OCI-LY3 (cell line): ENCODE results near the gene TBX1.

ENCODE experiments used
- H2AFZ ChIP-seq: fragments of 200-600, 300-600 bp; shearing (Covaris generic); 2 replicates; pipeline ENCODE4 v1.6.0; 2014; ENCODE audit warnings: antibody characterized with exemption, low read depth, low read length
- H3K27ac ChIP-seq: fragments of 200-600, 300-600 bp; sonication (generic); 2 replicates; pipeline ENCODE4 v1.5.1; 2014; ENCODE audit warnings: mild to moderate bottlenecking, low read length, moderate library complexity, mixed read lengths
- H3K27me3 ChIP-seq: fragments of 200-600, 300-600 bp; sonication (generic); 2 replicates; pipeline ENCODE4 v1.6.1; 2014; ENCODE audit warnings: low read depth, low read length, mixed read lengths
- H3K36me3 ChIP-seq: fragments of 200-600, 300-600 bp; sonication (generic); replicated peaks from 2 replicates; pipeline ENCODE3; 2014; ENCODE audit warnings: low read depth, low read length, mixed read lengths
- H3K4me1 ChIP-seq: fragments of 300-600, 200-600 bp; sonication (generic); 2 replicates; pipeline ENCODE4 v1.6.1; 2014; ENCODE audit warnings: low read length, mixed read lengths
- H3K4me2 ChIP-seq: fragments of 200-600, 300-600 bp; sonication (generic); 2 replicates; pipeline ENCODE4 v1.6.1; 2014; ENCODE audit warnings: low read length, mixed read lengths
- H3K4me3 ChIP-seq: fragments of 300-600, 200-600 bp; sonication (generic); 2 replicates; pipeline ENCODE4 v1.5.1; 2014; ENCODE audit warnings: antibody characterized with exemption, mild to moderate bottlenecking, low read length, moderate library complexity
- H3K79me2 ChIP-seq: fragments of 300-600, 200-600 bp; shearing (Covaris generic); 2 replicates; pipeline ENCODE4 v1.6.1; 2014; ENCODE audit warnings: mild to moderate bottlenecking, low read length, mixed read lengths
- H3K9ac ChIP-seq: fragments of 300-600, 200-600 bp; shearing (Covaris generic); 2 replicates; pipeline ENCODE4 v1.6.0; 2014; ENCODE audit warnings: mild to moderate bottlenecking, low read length, moderate library complexity
- H3K9me3 ChIP-seq: fragments of 200-600, 300-600 bp; shearing (Covaris generic); 2 replicates; pipeline ENCODE4 v1.6.1; 2014; ENCODE audit warnings: low read length, mixed read lengths; ENCODE audit not compliant: insufficient read depth
- H4K20me1 ChIP-seq: fragments of 200-600, 300-600 bp; sonication (generic); 2 replicates; pipeline ENCODE4 v1.6.1; 2016; ENCODE audit warnings: low read length, mixed read lengths; ENCODE audit not compliant: insufficient read depth
- EZH2phosphoT487 ChIP-seq: fragments of 200-600 bp; shearing (Covaris generic); IDR thresholded peaks from 2 replicates; pipeline ENCODE4 v1.6.1; 2018; ENCODE audit warnings: antibody characterized with exemption, mixed run types, low read depth
- TF ChIP-seq, protein P1 (sequence below): fragments of 200-600, 300-600 bp; sonication (generic); IDR thresholded peaks from 2 replicates; pipeline ENCODE4 v1.5.1; 2014; ENCODE audit warnings: antibody characterized with exemption, low read length, low read depth

Gene TBX1

DNA sequence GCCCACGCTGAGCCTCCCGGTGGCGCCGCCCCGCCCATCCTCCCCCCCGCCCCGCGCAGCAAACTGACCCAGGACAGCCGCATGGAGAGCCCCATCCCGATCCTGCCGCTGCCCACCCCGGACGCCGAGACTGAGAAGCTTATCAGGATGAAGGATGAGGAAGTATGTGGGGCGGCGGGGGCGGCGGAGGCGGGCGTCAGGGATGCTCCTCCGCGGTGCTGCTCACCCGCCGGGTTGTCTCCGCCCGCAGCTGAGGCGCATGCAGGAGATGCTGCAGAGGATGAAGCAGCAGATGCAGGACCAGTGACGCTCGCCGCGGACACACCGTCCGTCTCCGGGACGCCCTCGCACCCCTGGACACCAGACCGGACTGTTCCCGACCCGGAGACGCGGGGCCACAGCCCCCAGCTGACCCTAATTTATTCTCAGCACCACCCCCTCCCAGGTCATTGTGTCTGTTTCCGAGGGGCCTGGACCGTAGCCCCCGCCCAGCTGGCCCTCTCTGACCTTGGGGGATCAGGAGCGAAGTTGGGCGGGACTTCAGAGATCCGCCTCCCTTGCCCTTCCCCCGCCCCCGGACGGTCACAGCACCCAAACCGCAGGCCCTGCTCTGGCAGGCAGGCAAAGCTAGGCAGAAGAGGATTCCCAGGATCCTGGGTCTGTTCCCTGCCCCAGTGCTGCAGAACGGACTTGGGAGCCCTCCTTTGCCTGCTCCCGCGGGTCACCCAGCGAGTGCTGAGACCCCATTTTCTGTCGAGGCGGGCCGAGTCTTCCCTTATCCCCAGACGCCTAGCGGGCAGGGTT lies 38.2 kb upstream of the TBX1 start:
- Histone ChIP-seq H3K79me2 (no peaks in the 10 kb centered on the region), H3K27me3 (no peaks in the 10 kb centered on the region), H3K9me3 (no peaks in the 10 kb centered on the region), H3K4me3 (no peak overlapping the region), H3K36me3 (no peaks in the 10 kb centered on the region), H3K27ac (no peak overlapping the region), H3K4me2 (no peak overlapping the region), H3K9ac (no peak overlapping the region), H3K4me1 (peaks cover 3% of the 10 kb centered on the region; the same call in 1 of the 2 replicates), H2AFZ (no peak overlapping the region), H4K20me1 (no peaks in the 10 kb centered on the region)
- TF ChIP-seq, protein P1, sequence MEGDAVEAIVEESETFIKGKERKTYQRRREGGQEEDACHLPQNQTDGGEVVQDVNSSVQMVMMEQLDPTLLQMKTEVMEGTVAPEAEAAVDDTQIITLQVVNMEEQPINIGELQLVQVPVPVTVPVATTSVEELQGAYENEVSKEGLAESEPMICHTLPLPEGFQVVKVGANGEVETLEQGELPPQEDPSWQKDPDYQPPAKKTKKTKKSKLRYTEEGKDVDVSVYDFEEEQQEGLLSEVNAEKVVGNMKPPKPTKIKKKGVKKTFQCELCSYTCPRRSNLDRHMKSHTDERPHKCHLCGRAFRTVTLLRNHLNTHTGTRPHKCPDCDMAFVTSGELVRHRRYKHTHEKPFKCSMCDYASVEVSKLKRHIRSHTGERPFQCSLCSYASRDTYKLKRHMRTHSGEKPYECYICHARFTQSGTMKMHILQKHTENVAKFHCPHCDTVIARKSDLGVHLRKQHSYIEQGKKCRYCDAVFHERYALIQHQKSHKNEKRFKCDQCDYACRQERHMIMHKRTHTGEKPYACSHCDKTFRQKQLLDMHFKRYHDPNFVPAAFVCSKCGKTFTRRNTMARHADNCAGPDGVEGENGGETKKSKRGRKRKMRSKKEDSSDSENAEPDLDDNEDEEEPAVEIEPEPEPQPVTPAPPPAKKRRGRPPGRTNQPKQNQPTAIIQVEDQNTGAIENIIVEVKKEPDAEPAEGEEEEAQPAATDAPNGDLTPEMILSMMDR, result no peak
- no peak for TF ChIP-seq EZH2phosphoT487

DNA sequence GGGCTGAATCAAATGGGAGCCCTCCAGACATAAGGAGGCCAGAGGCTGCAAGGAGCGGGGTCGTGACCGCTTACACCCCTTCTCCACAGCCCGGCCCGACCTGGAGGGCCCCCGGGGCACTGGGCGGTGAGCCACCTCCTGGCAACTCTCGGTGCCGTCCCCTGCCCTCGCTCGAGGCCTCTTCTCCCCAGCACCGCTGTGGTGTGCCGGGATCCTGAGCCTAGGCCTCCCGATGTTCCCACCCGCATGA lies 37.7 kb upstream of the TBX1 start:
- Histone ChIP-seq H3K27me3 (no peaks in the 10 kb centered on the region), H4K20me1 (no peaks in the 10 kb centered on the region), H3K27ac (no peak overlapping the region), H3K79me2 (no peaks in the 10 kb centered on the region), H3K9me3 (no peaks in the 10 kb centered on the region), H3K36me3 (no peaks in the 10 kb centered on the region), H3K4me3 (no peak overlapping the region), H3K4me2 (no peak overlapping the region), H2AFZ (no peak overlapping the region), H3K9ac (no peak overlapping the region), H3K4me1 (no peaks in the 10 kb centered on the region)
- TF ChIP-seq EZH2phosphoT487, result no peak
- TF ChIP-seq, protein P1, result no peak

DNA sequence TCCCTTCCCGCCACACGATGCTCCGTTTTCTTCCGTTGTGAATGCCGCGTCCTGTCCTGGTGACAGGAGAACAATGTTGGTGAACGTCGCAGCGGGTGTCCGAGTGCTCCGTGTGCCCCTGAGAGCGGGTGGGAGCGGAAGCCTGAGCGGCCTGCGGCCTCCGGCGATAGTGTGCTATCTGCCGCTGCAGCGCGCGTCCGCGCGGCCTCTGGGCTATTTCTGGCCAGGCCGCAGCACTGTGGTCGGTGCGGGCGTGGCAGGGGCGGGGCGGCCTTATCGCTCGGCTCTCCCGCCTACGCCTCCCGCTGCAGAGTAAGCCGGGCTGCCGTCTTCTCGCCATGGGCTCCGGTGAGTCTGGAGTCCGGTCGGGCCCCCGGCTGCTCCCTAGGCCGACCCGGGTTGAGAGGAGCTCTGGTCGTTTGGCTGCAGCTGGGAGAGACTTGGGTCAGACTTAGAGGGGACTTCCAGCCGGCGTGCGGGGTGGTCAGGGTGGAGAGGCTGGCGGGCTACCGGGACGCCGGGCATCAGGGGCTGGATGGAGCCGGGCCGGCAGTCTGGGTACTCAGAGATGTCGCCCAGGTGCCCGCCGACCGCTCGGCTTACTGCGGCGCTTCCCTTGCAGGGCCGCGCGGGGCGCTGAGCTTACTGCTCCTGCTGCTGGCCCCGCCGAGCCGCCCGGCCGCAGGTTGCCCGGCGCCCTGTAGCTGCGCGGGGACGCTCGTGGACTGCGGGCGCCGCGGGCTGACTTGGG lies 37.2 kb upstream of the TBX1 start, which contains the start of gene GP1BB:
GP1BB (plus strand) TSS at position 308 of the 751 bp plus-strand sequence; CDS start at position 339, 31 bp downstream.
- H3K9ac ChIP-seq, result no peak within 1 kb of the TSS
- no peaks in the 10 kb centered on the region for H4K20me1 ChIP-seq
- no peaks in the 10 kb centered on the region for H3K4me1 ChIP-seq
- H3K36me3 ChIP-seq, result no peaks in the 10 kb centered on the region
- H3K4me2 ChIP-seq, result no peak within 1 kb of the TSS
- TF ChIP-seq EZH2phosphoT487, result no peak
- TF ChIP-seq, protein P1, result no peak
- no peak within 1 kb of the TSS for H3K4me3 ChIP-seq
- H2AFZ ChIP-seq, result no peak within 1 kb of the TSS
- no peaks in the 10 kb centered on the region for H3K9me3 ChIP-seq
- no peak within 1 kb of the TSS for H3K27ac ChIP-seq
- H3K27me3 ChIP-seq, result no peaks in the 10 kb centered on the region
- no peaks in the 10 kb centered on the region for H3K79me2 ChIP-seq

DNA sequence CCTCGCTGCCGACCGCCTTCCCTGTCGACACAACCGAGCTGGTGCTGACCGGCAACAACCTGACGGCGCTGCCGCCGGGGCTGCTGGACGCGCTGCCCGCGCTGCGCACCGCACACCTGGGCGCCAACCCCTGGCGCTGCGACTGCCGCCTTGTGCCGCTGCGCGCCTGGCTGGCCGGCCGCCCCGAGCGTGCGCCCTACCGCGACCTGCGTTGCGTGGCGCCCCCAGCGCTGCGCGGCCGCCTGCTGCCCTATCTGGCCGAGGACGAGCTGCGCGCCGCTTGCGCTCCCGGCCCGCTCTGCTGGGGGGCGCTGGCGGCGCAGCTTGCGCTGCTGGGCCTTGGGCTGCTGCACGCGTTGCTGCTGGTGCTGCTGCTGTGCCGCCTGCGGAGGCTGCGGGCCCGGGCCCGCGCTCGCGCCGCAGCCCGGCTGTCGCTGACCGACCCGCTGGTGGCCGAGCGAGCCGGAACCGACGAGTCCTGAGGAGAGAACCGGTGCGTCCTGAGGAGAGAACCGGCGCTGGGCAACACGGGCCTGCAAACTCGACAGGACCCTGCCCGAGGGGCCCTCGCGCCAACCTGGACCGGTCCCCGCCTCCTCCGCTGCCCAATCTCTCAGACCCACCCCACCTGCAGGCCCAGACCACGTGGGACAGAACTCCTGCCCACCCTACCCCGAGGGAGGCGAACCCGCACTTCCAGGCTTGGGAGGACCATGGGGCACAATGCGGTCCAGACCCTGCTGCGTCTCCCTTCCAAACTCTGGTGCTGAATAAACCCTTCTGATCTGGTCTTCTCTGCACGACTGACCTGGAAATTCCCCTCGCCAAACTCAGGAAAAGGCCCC lies 36.4 kb upstream of the TBX1 start:
- H3K79me2 ChIP-seq, result no peaks in the 10 kb centered on the region
- H3K9me3 ChIP-seq, result no peaks in the 10 kb centered on the region
- H3K4me1 ChIP-seq, result no peaks in the 10 kb centered on the region
- H2AFZ ChIP-seq, result no peak overlapping the region
- TF ChIP-seq, protein P1, result no peak
- no peak for TF ChIP-seq EZH2phosphoT487
- no peaks in the 10 kb centered on the region for H3K27me3 ChIP-seq
- no peak overlapping the region for H3K4me2 ChIP-seq
- H3K36me3 ChIP-seq, result no peaks in the 10 kb centered on the region
- no peak overlapping the region for H3K4me3 ChIP-seq
- H3K9ac ChIP-seq, result no peak overlapping the region
- H3K27ac ChIP-seq, result no peak overlapping the region
- H4K20me1 ChIP-seq, result no peaks in the 10 kb centered on the region
